H1 (cell line): Measurements from ENCODE around the gene HIVEP2.

Experiments
- BRCA1 ChIP-seq: IDR thresholded peaks from 2 replicates; pipeline ENCODE4 v1.6.1; 2012; ENCODE audit warnings: low read depth, low read length, improper control_type of control experiment
- CREB1 ChIP-seq: IDR thresholded peaks from 2 replicates; pipeline ENCODE4 v1.6.1; 2012; ENCODE audit warnings: inconsistent platforms
- EZH2 ChIP-seq: fragments of 200-600 bp; sonication (generic); IDR thresholded peaks from 2 replicates; pipeline ENCODE4 v1.7.1; 2012; ENCODE audit warnings: low read depth, mild to moderate bottlenecking, moderate library complexity, low read length, inconsistent platforms; ENCODE audit not compliant: severe bottlenecking
- POLR2A ChIP-seq, 2 experiments: IDR thresholded peaks; 1 replicate in 1 of 2; 2 replicates in 1 of 2; pipeline ENCODE4 v1.6.1; 2011; ENCODE audit warnings: low read depth in 2 of 2, low read length in 2 of 2, mild to moderate bottlenecking in 2 of 2; ENCODE audit errors: control extremely low read depth in 1 of 2
- POLR2AphosphoS5 ChIP-seq: IDR thresholded peaks from 2 replicates; pipeline ENCODE4 v1.6.1; 2011; ENCODE audit warnings: low read depth, low read length
- RFX5 ChIP-seq: IDR thresholded peaks from 2 replicates; pipeline ENCODE4 v1.6.1; 2011; ENCODE audit warnings: low read depth, low read length, improper control_type of control experiment, borderline replicate concordance
- RNF2 ChIP-seq: fragments of 200-900, 300-1000 bp; sonication (generic); IDR thresholded peaks from 2 replicates; pipeline ENCODE4 v1.7.1; 2016; ENCODE audit warnings: borderline replicate concordance, low read depth, mild to moderate bottlenecking, antibody characterized with exemption, low read length; ENCODE audit not compliant: poor library complexity, severe bottlenecking; ENCODE audit errors: missing control alignments
- SUZ12 ChIP-seq: fragments of 200-600 bp; sonication (generic); IDR thresholded peaks from 2 replicates; pipeline ENCODE4 v1.6.1; 2012; ENCODE audit warnings: mild to moderate bottlenecking, inconsistent platforms, low read length, moderate library complexity, mixed read lengths
- TAF1 ChIP-seq: IDR thresholded peaks from 2 replicates; pipeline ENCODE4 v1.6.1; 2011; ENCODE audit warnings: mild to moderate bottlenecking, low read depth, low read length
- TF ChIP-seq, protein P1 (sequence below): IDR thresholded peaks from 2 replicates; pipeline ENCODE4 v1.6.1; 2012; ENCODE audit warnings: low read length, inconsistent platforms
- TF ChIP-seq, protein P2 (sequence below), 3 experiments: IDR thresholded peaks; 1 replicate in 2 of 3; 2 replicates in 1 of 3; pipeline versions ENCODE4 v1.5.1 to v1.6.1; 2011; ENCODE audit warnings: low read length in 3 of 3, mild to moderate bottlenecking in 3 of 3, inconsistent platforms in 2 of 3, low read depth in 1 of 3, moderate library complexity in 1 of 3; ENCODE audit not compliant: insufficient read depth in 1 of 3; ENCODE audit errors: control extremely low read depth in 1 of 3

DNA sequence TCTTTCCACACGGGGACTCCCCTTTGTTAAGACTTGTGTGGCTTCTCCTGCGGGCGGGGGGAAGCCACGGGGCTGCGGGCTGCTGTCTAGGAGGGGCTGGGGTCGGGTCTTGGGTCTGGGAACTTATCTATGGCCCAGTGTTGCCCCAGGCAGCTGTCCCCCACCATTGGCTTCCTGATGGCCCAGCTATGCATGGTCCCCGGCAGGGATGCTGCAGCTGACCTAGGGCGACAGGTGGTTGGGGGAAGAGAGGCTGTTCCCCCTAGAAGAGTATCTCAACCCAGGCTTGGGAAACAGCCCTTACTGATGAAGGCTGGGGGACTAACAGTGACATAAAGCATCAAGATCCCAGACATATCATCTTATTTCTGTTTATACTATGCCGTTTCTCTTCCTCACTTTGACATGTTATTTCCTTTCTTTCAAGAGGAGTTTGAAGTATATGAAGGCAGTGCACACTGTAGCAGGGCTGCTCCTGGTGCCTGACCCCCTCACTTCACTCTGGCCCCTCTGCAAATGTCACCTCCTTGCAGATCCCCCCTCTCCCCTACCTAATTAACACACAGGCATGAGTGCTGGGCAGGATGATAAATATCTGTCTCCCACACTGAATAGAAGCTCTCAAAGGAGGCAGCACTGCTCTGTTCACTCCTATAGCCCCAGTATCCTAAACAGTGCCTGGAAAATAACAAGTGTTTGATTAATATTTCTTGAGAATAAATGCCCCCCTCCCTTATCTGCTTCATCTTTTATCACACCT, 87.0 kb downstream of the HIVEP2 start:
- TF ChIP-seq POLR2A (IDR thresholded peaks at IDR 0.05; ENCODE audit: control extremely low read depth in 1 of 2, low read depth in 2 of 2, low read length in 2 of 2): no peak
- TF ChIP-seq, protein P1, sequence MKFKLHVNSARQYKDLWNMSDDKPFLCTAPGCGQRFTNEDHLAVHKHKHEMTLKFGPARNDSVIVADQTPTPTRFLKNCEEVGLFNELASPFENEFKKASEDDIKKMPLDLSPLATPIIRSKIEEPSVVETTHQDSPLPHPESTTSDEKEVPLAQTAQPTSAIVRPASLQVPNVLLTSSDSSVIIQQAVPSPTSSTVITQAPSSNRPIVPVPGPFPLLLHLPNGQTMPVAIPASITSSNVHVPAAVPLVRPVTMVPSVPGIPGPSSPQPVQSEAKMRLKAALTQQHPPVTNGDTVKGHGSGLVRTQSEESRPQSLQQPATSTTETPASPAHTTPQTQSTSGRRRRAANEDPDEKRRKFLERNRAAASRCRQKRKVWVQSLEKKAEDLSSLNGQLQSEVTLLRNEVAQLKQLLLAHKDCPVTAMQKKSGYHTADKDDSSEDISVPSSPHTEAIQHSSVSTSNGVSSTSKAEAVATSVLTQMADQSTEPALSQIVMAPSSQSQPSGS: no peak
- no peak for TF ChIP-seq POLR2AphosphoS5
- TF ChIP-seq, protein P2, sequence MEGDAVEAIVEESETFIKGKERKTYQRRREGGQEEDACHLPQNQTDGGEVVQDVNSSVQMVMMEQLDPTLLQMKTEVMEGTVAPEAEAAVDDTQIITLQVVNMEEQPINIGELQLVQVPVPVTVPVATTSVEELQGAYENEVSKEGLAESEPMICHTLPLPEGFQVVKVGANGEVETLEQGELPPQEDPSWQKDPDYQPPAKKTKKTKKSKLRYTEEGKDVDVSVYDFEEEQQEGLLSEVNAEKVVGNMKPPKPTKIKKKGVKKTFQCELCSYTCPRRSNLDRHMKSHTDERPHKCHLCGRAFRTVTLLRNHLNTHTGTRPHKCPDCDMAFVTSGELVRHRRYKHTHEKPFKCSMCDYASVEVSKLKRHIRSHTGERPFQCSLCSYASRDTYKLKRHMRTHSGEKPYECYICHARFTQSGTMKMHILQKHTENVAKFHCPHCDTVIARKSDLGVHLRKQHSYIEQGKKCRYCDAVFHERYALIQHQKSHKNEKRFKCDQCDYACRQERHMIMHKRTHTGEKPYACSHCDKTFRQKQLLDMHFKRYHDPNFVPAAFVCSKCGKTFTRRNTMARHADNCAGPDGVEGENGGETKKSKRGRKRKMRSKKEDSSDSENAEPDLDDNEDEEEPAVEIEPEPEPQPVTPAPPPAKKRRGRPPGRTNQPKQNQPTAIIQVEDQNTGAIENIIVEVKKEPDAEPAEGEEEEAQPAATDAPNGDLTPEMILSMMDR (IDR thresholded peaks at IDR 0.05; ENCODE audit: control extremely low read depth in 1 of 3, insufficient read depth in 1 of 3, low read depth in 1 of 3, low read length in 3 of 3): no peak
- no peak for TF ChIP-seq RFX5
- TF ChIP-seq EZH2: no peak
- no peak for TF ChIP-seq TAF1
- no peak for TF ChIP-seq BRCA1
- TF ChIP-seq CREB1: no peak
- no peak for TF ChIP-seq SUZ12
- no peak for TF ChIP-seq RNF2
